DMS79 treated with DMSO at 0.1 percent for 48 hours (cell line): ENCODE measurements around the gene DNAH12.
"Not testable (repeated sequence)": the region's sequence is repeated elsewhere in the genome, so short reads cannot be mapped to it uniquely, and the experiment has no call there.

ENCODE experiments used
- DNase-seq: peaks from one replicate; lab custom pipeline; 2025; lab: John Stamatoyannopoulos, UW

DNAH12 gene

DNA sequence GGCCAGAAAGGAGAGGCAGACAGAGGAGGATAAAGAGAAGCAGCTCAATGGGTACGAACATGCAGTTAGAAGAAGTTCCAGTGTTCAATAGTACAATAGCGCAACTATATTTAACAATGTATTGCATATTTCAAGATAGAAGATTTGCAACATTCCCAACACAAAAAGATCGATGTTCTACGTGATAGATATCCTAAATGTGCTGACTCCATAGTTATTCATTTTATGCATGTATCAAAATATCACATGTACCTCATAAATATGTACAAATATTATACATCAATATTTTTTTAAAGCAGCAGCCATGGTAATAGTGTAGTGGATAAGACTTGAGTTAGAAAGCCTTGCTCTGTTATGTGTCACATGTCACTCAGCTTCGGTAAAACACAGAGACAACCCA, 141.5 kb downstream of the DNAH12 start:
- DNase-seq: no peak

DNA sequence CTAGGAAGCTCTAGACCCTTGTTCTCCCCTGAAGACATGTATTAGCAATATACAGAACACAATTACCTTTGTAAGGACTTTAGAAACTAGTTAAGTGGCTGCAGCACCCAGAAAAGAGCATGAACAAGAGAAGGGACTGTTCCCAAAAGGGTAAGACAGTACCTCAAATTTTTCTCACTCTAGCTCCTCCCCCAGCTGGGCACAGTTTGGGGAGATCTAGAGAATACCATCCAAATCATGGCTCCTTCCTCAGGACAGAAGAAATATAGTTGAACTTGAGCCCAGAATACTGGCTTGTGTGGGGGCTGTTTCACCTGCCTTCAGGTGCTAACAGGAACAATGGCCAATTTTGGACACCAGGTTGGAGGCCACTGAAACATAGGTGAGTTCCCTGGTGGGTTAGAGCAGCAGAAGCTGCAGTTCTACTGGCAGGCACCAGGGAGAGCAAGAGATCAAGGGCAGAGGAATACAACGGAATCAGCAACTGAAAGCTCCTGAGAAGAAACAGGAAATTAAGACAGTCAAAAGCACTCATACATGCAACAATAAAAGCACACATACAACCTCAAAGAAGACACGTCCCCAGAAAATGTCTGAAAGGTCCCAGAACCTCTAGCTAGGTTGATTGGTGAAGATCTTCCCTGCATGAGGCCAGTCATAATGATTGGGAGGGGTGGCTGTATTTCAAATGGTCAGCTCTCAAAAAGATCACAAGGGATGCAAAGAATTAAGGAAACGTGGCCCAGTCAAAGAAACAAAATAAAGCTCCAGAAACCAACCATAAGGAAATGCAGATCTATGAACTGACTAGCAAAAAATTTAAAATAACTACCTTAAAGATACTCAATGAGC, 146.7 kb downstream of the DNAH12 start:
- peak; percentile 0 for DNase-seq

DNA sequence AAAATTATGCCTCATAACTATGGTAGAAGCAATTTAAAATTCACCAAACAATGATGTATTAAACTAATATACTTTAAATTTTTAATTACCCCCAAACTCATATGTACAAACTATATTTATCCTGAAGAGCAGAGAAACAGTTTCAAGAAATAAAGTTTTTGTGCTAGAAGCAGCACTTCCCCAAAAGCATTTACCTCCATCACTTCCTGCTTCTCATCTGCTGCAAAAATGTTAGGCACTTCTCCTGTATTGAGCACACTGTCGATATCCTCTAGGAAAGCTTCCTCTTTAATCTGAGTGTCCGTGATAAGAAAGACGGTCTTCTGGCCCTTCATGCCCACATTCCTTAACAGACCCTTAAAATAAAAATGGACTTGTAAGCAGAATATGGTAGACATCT, 150.2 kb downstream of the DNAH12 start:
- no peak for DNase-seq

GRCh38 chr3:57391767-57392166, 152.4 kb downstream of the DNAH12 start:
- DNase-seq: no peak

DNA sequence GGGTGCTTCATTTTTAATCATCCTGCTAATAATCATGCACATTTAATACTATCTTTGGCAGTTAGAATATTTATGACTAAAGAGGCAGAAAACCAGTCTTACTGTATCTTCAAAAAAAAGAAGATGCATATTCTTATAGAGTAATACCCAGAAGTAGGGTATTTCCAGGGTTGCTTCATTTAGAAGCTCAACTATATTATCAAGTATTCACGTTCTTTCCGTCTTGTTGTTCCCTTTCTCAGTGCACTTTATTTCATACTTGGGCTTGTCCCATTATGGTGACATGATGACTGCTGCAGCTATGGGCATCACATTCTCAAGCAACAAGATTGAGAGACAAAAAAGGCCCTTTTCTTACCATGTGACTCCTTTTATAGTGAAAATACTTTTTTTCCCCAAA, 154.9 kb downstream of the DNAH12 start:
- no peak for DNase-seq

DNA sequence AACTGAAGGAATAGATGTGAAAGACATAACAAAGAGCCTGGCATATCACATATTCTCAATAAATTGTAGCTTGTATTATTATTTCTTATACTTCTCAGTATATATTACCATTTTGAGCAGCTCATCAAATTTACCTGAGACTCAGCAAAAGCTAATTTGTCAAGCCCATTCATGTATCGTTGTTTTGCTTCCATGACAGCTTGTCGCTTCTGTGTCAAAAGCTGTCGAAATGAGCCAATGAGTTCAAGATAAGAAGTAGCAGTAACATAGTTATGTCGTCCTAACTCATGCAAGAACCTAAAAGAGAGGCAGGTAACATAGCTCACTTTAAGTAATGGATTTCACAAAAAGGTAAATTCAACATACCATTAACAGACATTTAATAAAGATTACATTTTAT, 157.8 kb downstream of the DNAH12 start:
- DNase-seq: no peak

GRCh38 chr3:57385498-57385897, 158.6 kb downstream of the DNAH12 start:
- DNase-seq: no peak

DNA sequence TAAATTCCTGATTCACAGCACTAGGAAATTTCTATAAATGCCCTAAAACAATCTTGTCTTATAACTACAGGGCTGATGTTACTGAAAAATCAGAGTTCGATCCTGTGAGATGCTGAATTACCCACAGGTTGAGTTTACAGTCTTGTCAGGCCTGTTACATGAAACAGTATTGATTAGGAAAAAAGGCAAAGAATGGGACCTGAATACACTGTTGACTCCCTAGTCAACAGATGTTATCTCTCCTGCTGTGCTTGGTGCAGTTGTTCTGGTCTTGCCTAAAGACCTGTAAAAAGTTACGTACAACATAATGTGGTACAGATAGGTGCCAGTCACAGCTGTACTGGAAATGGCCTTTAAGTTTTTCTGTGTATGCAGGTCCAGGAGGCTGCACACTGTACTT, 160.3 kb downstream of the DNAH12 start:
- no peak for DNase-seq

GRCh38 chr3:57383406-57383805, 160.7 kb downstream of the DNAH12 start:
- no peak for DNase-seq

DNA sequence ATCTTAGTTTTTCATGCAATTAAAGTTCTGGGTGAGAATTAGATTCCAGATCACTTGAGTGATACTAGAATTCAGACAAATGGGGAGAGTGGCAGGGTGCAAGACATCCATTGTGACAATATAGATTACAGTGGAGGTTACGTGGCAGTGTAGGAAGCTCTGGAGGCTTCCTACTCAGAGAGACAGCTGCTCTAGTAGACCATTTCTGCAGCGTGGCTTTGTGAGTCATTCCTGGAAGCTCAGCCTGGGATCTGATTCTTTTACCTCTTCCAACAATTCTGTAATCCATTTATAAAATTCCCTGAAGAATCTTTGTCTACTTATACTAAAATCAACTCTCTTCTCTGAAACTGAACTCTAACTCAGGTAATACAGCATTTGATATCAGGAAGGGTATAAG, 161.2 kb downstream of the DNAH12 start:
- DNase-seq: no peak

DNA sequence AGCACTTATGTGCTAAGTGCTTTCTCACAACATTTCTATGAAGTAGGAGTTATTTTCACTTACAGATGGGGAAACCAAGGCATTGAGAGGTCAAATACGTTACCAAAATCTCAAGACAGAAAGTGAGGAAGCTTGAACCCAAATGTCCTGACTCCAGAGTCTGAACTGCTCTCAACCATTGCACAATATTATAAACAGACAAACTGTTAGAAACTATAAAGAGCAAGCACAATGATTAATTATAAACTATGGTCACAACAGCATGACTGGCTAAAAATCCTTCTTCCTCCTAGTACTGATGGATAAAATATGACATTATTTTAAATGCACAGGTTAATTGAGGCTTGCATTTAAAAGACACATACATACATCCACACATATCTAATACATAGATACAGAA, 173.8 kb downstream of the DNAH12 start:
- DNase-seq: no peak

- not testable (repeated sequence) for DNase-seq
Measured at GRCh38 chr3:57365089-57365488, 179.1 kb downstream of the DNAH12 start.

- DNase-seq: not testable (repeated sequence)
Measured at GRCh38 chr3:57356275-57356674, 187.9 kb downstream of the DNAH12 start.

DNA sequence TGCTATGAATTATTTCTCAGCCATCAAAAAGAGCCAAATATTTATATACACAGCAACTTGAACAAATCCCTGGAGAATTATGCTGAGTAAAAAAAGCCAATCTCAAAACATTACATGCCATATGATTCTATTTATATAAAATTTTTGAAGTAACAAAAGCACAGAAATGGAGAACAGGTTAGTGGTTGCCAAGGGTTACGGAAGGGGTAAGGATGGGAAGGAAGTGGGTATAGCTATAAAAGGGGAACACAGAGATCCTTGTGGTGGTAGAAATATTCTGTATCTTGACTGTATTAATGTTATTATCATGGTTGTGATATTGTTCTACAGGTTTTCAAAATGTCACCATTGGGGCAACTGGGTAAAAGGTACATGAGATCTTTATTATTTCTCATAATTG, 189.4 kb downstream of the DNAH12 start:
- no peak for DNase-seq

GRCh38 chr3:57350271-57350670, 193.9 kb downstream of the DNAH12 start:
- DNase-seq: no peak

DNA sequence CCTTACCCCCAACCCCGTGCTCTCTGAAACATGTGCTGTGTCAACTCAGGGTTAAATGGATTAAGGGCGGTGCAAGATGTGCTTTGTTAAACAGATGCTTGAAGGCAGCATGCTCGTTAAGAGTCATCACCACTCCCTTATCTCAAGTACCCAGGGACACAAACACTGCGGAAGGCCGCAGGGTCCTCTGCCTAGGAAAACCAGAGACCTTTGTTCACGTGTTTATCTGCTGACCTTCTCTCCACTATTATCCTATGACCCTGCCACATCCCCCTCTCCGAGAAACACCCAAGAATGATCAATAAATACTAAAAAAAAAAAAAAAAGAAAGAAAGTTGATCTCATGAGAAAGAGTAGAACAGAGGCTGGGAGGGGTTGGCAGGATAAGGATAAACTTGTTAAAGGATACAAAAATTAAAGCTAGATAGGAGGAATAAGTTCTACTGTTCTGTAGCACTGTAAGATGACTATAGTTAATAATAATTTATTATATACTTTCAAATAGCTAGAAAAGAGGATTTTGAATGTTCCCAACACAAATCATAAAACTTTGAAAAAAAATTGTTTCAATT, 205.0 kb downstream of the DNAH12 start:
- not testable (repeated sequence) for DNase-seq

- not testable (repeated sequence) for DNase-seq
Measured at GRCh38 chr3:57338272-57339070, 205.7 kb downstream of the DNAH12 start.

- DNase-seq: no peak
Measured at GRCh38 chr3:57335283-57335938, 208.7 kb downstream of the DNAH12 start.

- DNase-seq: no peak
Measured at GRCh38 chr3:57331078-57331610, 213.0 kb downstream of the DNAH12 start.

- not testable (repeated sequence) for DNase-seq
Measured at GRCh38 chr3:57326498-57326897, 217.6 kb downstream of the DNAH12 start.

DNA sequence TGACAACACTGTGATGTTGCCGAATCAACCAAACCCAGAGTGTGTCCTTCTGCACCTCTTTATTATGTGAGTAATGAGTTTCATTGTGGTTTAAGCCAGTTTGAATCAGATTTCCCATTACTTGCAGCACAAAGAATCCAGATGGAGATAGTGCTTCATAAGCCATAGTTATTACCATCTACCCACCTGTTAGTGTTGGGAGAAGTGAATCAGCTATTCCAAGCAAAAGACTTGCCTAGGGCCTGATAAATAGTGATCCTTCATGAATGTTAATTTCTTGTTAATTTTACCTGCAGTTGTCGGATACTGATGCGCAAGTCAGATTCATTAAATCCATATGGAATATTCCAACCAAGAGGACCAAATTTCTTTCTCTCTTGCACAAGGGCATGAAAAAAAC, 229.9 kb downstream of the DNAH12 start:
- no peak for DNase-seq

GRCh38 chr3:57309769-57310360, 234.3 kb downstream of the DNAH12 start:
- no peak for DNase-seq
